Measurements from ENCODE around the gene ADGRV1. TPM values are rescaled to one million over a fixed set of nuclear protein-coding genes. Genes with fewer than 3 reads are reported as not detected.

Gene ADGRV1
- total RNA-seq, 1 experiment from 2014 or later: 64.8 TPM

DNA sequence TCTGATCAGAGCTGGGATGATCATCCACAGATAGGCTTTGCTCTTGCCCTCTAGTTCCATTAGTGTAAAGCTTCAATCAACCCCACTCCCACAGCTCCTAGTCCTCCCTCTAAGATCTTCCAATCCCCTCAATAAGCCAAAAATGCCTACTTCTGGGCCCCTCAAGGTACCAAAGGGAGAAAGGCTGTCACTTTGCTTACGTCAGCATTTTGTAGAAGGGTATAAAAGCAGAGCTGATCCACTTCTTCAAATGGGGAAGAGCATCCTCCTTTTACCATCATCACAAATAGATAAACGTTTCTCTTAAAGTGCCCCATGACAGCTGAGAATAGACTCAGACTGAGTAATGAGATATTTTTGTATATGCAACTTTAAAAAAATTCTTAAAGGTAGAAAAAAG, 13.1 kb upstream of the ADGRV1 start:
- Mint-ChIP-seq H3K4me1 (peaks cover 46 to 50% of the 10 kb centered on the region in 2 experiments), H3K27me3 (ENCODE audit: low read depth) (no peaks in the 10 kb centered on the region), H3K36me3 (ENCODE audit: insufficient read depth in 1 of 3, low read depth in 3 of 3) (peaks cover 0 to 12% (median 2%) of the 10 kb centered on the region in 3 experiments; a peak in 5 of 7 replicates), H3K9me3 (peaks cover 3 to 6% of the 10 kb centered on the region in 2 experiments), H3K27ac (peak overlapping the region in 1 of 3 experiments; percentile 0; a peak in 3 of 7 replicates), H3K4me3 (no peak overlapping the region)
- Histone ChIP-seq H3K18ac (ENCODE audit: insufficient read length, low read depth, low read length) (no peak overlapping the region), H3T11ph (ENCODE audit: low read length) (no peak overlapping the region), H2BK120ac (ENCODE audit: low read depth, low read length, poor library complexity, severe bottlenecking) (no peak overlapping the region), H3K79me1 (ENCODE audit: insufficient read depth, low read depth, low read length, poor library complexity, severe bottlenecking) (no peaks in the 10 kb centered on the region), H4K8ac (replicated peaks; ENCODE audit: insufficient read length, low read depth, low read length) (no peak overlapping the region), H3K4me1 (ENCODE audit: insufficient read depth, low read length) (peaks cover 4% of the 10 kb centered on the region), H3K4ac (ENCODE audit: low read depth, low read length) (no peak overlapping the region), H3K4me2 (ENCODE audit: insufficient read depth, insufficient read length, low read length) (no peak overlapping the region), H2AK5ac (ENCODE audit: insufficient read length, low read length) (no peak overlapping the region), H4K91ac (ENCODE audit: insufficient read length, low read depth, low read length) (no peak overlapping the region), H3K9me3 (ENCODE audit: control insufficient read depth, low read depth, low read length) (no peaks in the 10 kb centered on the region), H2AFZ (ENCODE audit: low read length) (no peak overlapping the region), H3K14ac (ENCODE audit: insufficient read depth, low read length) (no peak overlapping the region), H2BK5ac (ENCODE audit: insufficient read length, low read length) (no peak overlapping the region), H3K56ac (ENCODE audit: insufficient read length, low read depth, low read length) (no peak overlapping the region), H3K23me2 (ENCODE audit: insufficient read length, low read depth, low read length, poor library complexity, severe bottlenecking) (no peaks in the 10 kb centered on the region), H3K27me3 (ENCODE audit: insufficient read depth, low read length) (no peaks in the 10 kb centered on the region), H2BK15ac (ENCODE audit: low read depth, low read length) (no peak overlapping the region), H3K9ac (ENCODE audit: extremely low read depth, insufficient read length, low read length) (no peak overlapping the region), H3K23ac (ENCODE audit: insufficient read length, low read depth, low read length) (no peak overlapping the region), H4K20me1 (ENCODE audit: control insufficient read depth, insufficient read depth, insufficient read length) (no peaks in the 10 kb centered on the region), H2BK12ac (ENCODE audit: insufficient read length, low read depth, low read length) (no peak overlapping the region), H3K79me2 (ENCODE audit: insufficient read depth, low read length) (no peaks in the 10 kb centered on the region), H4K5ac (ENCODE audit: insufficient read length, low read depth, low read length) (no peak overlapping the region), H3K27ac (ENCODE audit: insufficient read length, low read depth, low read length) (no peak overlapping the region), H2BK20ac (ENCODE audit: low read depth, low read length, poor library complexity, severe bottlenecking) (no peak overlapping the region)
- TF ChIP-seq, protein P1, sequence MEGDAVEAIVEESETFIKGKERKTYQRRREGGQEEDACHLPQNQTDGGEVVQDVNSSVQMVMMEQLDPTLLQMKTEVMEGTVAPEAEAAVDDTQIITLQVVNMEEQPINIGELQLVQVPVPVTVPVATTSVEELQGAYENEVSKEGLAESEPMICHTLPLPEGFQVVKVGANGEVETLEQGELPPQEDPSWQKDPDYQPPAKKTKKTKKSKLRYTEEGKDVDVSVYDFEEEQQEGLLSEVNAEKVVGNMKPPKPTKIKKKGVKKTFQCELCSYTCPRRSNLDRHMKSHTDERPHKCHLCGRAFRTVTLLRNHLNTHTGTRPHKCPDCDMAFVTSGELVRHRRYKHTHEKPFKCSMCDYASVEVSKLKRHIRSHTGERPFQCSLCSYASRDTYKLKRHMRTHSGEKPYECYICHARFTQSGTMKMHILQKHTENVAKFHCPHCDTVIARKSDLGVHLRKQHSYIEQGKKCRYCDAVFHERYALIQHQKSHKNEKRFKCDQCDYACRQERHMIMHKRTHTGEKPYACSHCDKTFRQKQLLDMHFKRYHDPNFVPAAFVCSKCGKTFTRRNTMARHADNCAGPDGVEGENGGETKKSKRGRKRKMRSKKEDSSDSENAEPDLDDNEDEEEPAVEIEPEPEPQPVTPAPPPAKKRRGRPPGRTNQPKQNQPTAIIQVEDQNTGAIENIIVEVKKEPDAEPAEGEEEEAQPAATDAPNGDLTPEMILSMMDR (conservative IDR thresholded peaks at IDR 0.05): no peak
- DNase-seq: no peak
- no CpG with 5 or more reads among the region's 2 CpGs for WGBS (ENCODE audit: extremely low coverage, insufficient read length, low lambda C conversion rate)

Measured in H9 (cell line).